Uterus (tissue), 2 donors: ENCODE data around the gene NPPC.

ENCODE experiments used
- CTCF ChIP-seq, 4 experiments: fragments of 200-600 bp in 2 of 4; fragments of 450-650 bp in 2 of 4; sonication (generic) in 2 of 4; IDR thresholded peaks; one replicate each; pipeline ENCODE4 v1.5.1; 2016 to 2019; ENCODE audit warnings: antibody characterized with exemption in 4 of 4, mild to moderate bottlenecking in 2 of 4, moderate library complexity in 1 of 4
- POLR2A ChIP-seq, 2 donors: fragments of 450-650 bp; IDR thresholded peaks; one replicate each; pipeline ENCODE4 v1.6.1; 2016; ENCODE audit warnings: antibody characterized with exemption in 2 of 2, mild to moderate bottlenecking in 1 of 2, moderate library complexity in 1 of 2

- no peak for TF ChIP-seq POLR2A (IDR thresholded peaks at IDR 0.05)
- no peak for TF ChIP-seq CTCF (IDR thresholded peaks at IDR 0.05)
Observed at GRCh38 chr2:231902598-231902997, 23.6 kb downstream of the NPPC start.
